Head of caudate nucleus (tissue), 42 donors: ENCODE data around the gene COL6A5.
"Not testable (repeated sequence)": the region's sequence is repeated elsewhere in the genome, so short reads cannot be mapped to it uniquely, and the experiment has no call there.

ENCODE experiments used
- DNase-seq, 42 donors: peaks; one replicate each; pipeline versions ENCODE4 v3.0.0 to v3.0.0-alpha.2; 2020 to 2021; ENCODE audit warnings: mixed read lengths in 7 of 42
- intact Hi-C: fragments of 100-400 bp; cut with DNase I; formaldehyde crosslinking; loops from one replicate; pipeline ENCODE4 v1.15.0; 2022

The COL6A5 gene, protein sequence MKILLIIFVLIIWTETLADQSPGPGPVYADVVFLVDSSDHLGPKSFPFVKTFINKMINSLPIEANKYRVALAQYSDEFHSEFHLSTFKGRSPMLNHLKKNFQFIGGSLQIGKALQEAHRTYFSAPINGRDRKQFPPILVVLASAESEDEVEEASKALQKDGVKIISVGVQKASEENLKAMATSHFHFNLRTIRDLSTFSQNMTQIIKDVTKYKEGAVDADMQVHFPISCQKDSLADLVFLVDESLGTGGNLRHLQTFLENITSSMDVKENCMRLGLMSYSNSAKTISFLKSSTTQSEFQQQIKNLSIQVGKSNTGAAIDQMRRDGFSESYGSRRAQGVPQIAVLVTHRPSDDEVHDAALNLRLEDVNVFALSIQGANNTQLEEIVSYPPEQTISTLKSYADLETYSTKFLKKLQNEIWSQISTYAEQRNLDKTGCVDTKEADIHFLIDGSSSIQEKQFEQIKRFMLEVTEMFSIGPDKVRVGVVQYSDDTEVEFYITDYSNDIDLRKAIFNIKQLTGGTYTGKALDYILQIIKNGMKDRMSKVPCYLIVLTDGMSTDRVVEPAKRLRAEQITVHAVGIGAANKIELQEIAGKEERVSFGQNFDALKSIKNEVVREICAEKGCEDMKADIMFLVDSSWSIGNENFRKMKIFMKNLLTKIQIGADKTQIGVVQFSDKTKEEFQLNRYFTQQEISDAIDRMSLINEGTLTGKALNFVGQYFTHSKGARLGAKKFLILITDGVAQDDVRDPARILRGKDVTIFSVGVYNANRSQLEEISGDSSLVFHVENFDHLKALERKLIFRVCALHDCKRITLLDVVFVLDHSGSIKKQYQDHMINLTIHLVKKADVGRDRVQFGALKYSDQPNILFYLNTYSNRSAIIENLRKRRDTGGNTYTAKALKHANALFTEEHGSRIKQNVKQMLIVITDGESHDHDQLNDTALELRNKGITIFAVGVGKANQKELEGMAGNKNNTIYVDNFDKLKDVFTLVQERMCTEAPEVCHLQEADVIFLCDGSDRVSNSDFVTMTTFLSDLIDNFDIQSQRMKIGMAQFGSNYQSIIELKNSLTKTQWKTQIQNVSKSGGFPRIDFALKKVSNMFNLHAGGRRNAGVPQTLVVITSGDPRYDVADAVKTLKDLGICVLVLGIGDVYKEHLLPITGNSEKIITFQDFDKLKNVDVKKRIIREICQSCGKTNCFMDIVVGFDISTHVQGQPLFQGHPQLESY (N-terminal part only)

DNA sequence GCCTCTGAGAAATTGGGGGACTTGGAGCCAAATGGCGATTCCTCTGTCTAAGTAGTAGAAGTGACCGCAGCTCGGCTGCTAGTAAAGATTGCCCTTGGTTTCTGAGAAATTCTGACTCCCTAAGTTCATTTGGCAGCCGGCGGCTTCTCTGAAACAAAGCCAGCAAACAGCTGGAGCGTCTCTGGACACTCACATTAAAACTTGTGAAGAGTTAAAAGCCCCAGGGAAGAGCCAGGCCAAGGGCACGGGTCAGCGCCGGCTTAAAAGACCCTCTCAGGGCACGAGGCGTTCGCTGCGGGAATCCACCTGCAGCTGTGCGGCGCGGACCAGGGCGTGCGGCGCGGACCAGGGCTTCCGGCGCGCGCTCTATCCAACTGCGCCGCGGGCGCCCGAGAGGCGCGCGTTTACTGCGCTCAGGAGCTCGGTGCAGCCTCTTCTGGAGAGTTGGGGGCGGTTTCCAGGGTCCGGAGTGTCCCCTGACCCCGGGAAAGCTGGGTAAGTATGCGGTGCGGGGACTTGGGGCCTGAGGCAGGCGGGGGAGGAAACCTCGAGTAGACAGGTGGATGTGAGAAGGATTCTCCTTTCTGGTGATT, at the start of gene COL6A5:
COL6A5 (plus strand) TSS at position 186 of the 593 bp plus-strand sequence. CDS start 27,967 bp downstream, outside the sequence.
- intact Hi-C loops, result no loop called here
- peak in 5 of 42 donors; percentile 0 to 25 (median 2) for DNase-seq

DNA sequence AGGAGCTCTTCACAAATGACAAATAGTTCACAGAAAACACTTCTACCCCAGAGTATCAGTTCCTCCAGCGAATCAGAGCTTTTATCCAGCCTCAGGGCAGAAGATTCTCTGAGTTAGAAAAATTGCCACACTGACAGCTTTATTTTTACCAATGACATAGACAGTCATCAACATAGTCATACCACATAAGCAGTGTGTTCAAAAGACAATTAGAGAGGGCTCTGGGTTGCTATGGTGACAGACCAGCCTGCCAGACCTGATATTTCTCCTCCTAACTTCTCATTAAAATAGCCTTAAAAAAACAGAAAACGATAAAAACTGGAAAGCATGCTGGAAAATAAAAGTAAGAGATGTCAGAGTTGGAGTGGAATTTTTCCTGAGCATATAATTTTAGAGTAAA, 45.9 kb upstream of the COL6A5 start:
- intact Hi-C loops, result no loop called here
- no peak for DNase-seq

DNA sequence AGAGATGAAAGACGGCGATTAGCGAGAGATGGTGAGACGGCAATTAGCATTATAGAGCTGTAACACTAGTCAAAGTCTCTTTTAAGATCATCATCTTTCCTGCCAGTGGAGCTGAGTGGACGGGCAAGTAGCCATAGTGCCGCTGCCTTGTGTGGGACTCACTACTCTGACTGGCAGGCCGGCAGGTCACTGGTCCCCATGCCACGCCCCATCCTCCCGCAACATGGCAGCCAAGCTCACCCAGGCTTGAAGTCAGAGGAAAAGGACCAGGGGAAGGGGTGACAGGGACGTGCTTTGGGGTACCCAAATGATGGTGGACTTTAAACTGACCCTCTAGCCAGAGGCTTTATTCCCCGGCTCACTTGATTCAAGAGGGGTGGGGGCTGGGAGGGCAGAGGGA, 44.6 kb upstream of the COL6A5 start:
- intact Hi-C loops, result no loop called here
- DNase-seq, result no peak

DNA sequence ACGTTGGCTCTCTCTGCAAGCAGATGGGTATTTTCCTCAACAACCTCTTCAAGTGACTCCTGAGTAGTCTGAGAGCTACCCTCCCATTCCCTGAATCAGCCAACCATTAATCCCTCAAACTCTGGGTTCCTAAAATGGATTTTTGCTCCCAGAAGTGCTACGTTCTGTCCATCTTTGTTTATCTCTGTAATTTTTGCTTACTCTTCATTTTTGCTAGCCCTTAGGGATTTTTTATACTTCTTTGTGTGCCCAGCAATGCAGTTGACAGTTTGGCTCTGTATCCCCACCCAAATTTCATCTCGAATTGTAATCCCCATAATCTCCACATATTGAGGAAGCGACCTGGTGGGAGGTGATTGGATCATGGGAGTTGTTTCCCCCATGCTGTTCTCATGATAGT, 35.4 kb upstream of the COL6A5 start:
- intact Hi-C loops, result no loop called here
- no peak for DNase-seq

DNA sequence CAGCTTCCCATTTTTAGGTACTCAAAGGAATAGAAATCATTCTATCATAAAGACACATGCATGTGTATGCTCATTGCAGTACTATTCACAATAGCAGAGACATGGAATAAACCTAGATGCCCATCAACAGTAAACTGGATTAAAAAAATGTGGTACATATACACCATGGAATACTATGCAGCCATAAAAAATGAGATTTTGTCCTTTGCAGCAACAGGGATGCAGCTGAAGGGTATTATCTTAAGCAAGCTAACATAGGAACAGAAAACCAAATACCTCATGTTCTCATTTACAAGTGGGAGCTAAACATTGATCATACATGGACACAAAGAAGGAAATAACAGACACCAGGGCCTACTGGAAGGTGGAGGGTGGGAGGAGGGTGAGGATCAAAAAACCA, 33.1 kb upstream of the COL6A5 start:
- DNase-seq, result no peak
- intact Hi-C loops, result no loop called here

DNA sequence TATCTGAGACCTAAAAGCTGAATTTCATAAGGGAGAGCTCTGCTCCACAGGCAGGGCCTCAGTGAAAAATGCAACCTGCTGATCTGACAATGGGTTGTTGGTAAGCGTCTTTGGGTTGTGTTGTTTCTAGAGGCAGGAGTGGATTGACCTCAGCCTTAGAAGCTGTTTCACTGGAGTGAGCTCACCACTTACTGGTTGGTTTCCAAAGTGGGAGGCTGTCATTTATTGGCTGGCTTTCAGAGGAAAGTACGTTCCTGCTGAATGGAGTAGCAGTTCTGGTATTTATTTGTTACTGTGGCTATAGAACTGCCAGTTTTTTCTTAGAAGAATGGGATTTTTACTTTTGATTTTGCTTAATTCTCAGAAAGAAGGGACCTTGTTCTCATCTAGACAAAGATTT, 29.3 kb upstream of the COL6A5 start:
- intact Hi-C loops, result no loop called here
- DNase-seq, result no peak

DNA sequence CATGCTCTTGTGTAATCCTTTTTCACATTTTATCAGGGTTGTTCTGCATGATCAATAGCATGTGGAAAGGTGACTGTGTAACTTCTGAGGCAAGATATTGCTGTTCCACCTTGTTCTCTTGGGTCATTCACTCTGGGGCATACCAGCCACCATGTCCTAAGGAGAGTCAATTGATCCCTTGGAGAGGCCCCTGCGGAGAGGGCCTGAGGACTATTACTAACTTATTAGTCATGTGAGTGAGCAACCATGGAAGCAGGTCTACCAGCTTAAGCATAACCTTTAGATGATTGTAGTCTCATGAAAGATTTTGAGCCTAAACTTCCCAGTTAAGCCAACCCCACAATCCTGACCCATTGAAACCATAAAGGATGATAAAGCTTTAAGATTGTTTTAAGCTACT, 22.0 kb upstream of the COL6A5 start:
- intact Hi-C loops, result no loop called here
- no peak for DNase-seq

DNA sequence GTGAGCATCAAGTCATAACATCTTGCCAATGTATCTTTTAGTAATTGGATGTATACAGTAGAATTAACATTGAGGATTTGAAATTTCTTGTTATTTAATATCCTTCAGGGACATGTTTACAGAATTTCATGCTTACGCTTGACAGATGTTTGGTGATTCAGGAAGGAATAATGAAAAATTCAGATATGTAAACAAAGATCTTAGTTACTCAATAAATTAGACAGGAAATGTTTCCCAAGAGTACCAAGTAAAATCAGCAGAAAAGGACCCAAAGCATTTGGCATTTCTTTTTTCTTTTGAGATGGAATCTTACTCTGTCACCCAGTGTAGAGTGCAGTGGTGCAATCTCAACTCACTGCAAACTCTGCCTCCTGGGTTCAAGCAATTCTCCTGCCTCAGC, 4.7 kb upstream of the COL6A5 start:
- intact Hi-C loops, result no loop called here

DNA sequence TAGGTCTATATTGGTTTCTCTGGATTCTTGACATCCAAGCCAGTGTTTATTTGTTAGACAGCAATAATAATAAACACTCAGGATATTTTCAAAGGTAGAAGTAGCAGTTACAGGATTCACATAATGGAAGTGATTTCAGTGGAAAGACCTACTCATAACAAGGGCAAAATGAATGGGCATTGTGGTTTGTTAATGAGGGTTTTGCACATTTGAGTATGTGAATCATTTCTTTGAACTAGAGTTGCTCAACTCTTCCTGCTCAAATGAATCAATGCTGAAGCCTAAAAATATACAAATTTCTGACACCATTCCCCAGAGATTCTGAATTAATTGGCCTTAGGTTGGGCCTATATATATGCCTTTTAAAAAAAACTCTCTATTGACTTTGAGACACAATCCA, 4.1 kb upstream of the COL6A5 start:
- intact Hi-C loops, result no loop called here
- no peak for DNase-seq

More for the DNA sequence above, 4.7 kb upstream of the COL6A5 start:
- DNase-seq, result no peak

DNA sequence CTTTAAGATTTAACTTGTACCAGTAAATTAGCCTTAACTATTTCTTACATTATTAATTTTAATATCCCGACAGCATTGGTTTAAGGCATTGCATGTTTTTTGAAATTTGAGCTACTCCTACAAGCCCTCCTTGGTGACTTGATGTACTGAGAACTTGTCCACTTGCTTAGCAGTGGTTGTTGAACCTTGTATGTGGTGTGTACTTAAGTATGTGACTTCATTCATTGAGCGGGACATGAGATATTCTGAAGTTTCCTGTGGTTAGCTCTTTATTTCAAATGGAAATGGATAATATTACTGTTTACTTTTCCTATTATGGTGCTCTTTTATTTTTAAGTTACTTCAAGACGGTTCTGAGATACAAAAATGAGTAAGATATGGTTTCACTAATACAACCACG, 3.6 kb upstream of the COL6A5 start:
- intact Hi-C loops, result no loop called here
- DNase-seq, result no peak

DNA sequence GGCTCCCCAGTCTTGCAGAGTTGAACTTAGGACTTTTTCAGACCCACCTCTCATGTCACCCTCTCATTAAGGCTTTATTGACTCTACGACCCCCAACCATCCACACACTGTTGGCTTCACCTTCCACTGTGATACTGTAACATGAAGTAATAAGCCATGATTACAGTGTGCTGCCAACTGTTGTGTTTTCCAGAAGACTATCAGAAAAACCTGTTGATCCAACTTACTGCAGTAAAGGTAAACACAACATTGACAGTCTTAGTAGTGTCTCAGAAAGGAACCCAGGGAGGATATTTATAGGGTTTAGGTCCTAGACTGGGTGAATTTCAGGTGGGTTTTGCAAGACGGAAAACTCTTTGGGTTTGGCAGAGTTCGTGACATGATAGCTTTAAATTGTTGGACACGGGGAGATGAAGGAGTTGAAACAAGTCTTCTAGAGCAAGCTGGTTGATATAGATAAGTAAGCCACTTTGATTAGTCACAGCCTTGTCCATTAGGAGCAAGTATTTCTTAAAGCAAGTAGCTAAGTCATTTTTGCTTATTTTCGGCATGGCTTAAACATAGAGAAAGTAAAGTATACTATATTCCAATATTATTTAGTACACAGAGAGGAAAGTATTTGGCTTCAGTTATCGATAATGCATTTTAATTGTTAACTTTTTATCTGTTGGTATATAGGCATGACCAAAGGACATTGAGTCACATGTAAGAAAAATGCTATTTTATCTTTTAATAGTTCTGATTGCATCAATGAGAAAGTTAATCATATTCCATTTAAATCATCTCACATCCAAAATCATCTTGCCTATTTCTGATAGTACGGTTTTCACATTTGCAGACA, 2.4 kb upstream of the COL6A5 start:
- DNase-seq, result no peak
- intact Hi-C loops, result no loop called here

DNA sequence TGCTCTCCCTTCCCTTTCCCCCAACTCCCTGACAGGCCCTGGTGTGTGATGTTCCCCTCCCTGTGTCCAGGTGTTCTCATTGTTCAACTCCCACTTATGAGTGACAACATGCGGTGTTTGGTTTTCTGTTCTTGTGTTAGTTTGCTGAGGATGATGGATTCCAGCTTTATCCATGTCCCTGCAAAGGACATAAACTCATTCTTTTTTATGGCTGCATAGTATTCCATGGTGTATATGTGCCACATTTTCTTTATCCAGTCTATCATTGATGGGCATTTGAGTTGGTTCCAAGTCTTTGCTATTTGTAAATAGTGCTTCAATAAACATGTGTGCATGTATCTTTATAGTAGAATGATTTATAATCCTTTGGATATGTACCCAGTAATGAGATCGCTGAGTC, 2.8 kb downstream of the COL6A5 start:
- DNase-seq, intact Hi-C loops: not testable (repeated sequence)

DNA sequence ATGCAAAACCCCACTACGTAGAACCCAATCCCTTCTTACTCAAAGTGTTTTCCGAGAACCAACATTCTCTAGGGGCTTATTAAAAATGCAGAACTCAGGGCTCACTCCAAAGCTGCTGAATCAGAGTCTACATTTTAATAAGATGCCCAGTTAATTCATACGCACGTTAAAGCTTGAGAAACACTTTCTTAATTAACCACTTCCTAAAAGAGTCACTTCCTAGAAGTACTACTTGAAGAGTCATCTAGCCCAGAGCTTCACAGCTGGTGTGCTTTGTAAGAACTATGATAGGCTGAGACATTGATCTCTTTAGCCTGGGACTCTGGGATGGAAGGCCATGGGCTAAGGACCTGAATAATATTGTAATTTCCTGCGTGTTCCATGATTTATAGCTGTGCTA, 9.0 kb downstream of the COL6A5 start:
- intact Hi-C loops, result no loop called here
- no peak for DNase-seq

DNA sequence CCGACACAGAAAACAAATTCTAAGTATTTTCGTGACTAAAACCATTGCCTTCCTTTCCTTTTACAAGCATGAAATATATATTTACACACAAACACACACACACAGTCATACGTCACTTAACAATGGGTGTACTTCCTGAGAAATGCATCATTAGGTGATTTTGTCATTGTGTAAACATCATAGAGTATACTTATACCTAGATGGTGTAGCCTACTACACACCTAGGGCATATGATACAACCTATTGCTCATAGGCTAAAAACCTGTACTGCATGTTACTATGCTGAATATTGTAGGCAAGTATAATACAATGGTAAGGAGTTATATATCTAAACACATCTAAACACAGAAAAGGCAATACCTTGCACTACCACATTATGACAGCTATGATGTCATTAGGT, 28.6 kb downstream of the COL6A5 start:
- intact Hi-C loops, result no loop called here
- DNase-seq, result no peak

DNA sequence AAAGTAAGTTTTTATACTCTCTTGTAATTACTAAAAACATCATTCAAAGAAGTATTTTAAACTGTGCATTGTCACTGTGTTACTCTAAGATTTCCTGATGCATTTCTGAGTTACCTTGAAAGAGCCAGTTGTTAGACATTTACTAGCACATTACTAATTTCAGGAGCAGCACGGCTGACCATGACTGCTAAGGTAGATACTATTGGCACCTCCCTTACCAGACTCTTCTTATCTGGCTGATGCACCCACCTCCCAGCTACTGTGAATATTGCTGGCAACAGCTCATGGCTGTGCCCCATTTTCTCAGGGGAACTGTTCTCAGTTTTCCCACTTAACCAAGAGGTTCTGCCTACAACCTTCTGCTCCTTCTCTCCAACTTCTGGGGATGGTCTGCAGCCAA, 29.4 kb downstream of the COL6A5 start:
- intact Hi-C loops, result no loop called here
- DNase-seq, result no peak

DNA sequence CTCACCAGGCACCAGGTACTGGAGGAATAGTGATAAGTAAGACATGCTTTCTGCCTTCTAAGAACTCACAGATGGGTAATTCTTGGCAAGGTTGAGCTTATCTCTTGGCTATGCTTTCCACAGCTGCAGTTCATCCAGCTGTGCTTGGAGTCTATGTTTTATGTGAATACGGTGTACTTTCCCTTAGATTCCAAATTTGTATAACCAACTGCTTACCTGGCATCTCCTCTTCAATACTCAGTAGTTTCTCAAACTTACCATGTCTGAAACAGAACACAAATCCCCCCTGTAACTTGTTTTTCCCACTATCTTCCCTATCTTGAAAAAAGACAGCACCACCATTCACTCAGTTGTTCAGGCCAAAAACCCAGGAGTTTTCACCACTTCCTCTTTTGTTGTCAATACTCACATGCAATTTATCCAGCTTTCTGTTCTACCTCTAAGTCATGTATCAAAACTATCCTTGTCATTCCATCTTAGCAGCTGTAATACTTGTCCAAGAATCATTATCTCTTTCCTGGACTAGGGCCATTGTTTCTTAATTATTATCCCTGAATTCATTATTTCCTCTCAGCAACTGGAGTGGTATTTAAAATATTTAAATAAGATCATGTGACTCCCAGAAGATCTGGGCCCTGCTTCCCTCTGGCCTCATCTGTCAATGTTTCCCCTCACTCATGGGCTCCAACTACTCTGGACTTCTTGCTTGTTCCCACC, 32.6 kb downstream of the COL6A5 start:
- intact Hi-C loops, result no loop called here
- no peak for DNase-seq

DNA sequence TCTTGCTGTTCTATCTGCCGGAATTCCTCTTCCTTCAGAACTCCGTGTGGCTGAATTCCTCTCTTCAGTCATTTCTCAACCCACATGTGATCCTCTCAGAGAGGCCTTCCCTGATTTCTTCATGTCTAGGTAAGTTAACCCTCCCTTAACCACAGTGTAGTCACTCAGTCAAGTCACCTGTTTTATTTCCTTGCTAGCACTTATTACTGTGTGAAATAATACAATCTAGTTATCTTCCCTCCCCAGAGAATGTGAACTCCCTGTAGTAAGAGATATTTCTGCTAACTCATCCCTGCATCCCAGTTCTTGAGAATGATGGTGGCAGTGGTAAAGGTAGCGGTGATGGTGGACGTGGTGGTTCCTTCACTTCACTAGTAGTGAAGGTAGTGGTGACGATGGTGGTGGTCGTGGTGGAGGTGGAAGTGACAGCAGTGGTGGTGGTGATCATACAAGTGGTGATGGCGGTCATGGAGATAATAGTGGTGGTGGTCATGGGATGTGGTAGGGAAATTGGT, 33.3 kb downstream of the COL6A5 start:
- intact Hi-C loops, result no loop called here
- no peak for DNase-seq

DNA sequence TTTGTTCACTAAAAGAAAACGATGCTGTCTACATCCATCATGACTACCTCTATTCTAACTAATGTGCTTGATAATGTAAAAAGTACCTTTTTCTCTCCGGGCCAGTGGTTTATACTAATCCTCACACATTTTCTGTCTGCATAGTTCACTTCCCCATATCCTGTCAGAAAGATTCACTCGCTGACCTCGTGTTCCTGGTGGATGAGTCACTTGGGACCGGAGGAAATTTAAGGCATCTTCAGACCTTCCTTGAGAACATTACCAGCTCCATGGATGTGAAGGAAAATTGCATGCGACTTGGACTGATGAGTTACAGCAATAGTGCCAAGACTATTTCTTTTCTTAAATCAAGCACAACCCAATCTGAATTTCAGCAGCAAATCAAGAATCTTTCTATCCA, 33.8 kb downstream of the COL6A5 start:
- intact Hi-C loops, result no loop called here
- no peak for DNase-seq
